ENCODE data around the gene SP2. TPM values are rescaled to one million over a fixed set of nuclear protein-coding genes. Genes with fewer than 3 reads are reported as not detected.
A peak's percentile ranks its signal among the peaks of the same experiment; 100 is the strongest.

SP2 gene
- total and polyA plus RNA-seq, 2 of the 13 experiments (the other 11 are each of a cell fraction or from before 2014, with no cell fraction given) = 1.4 to 4.8 TPM

- TF ChIP-seq AHR (CRISPR knock-in tag; IDR thresholded peaks at IDR 0.05) = peak; percentile 63; the same call in 1 of the 2 replicates
- 0 out of 2 replicates have a peak, but pooled peaks have one; percentile 18 for TF ChIP-seq ZFP1 (CRISPR knock-in tag; IDR thresholded peaks at IDR 0.05)
- peak; percentile 56 for TF ChIP-seq YY1 (IDR thresholded peaks at IDR 0.05; ENCODE audit: insufficient read depth, insufficient replicate concordance, low read depth, low read length)
- TF ChIP-seq ZNF263 (CRISPR knock-in tag; IDR thresholded peaks at IDR 0.05) = no peak; the same call in 1 of the 2 replicates
- peak; percentile 88 for TF ChIP-seq AGO2 (optimal IDR thresholded peaks at IDR 0.05; ENCODE audit: low read depth, low read length)
- TF ChIP-seq SAFB2 (CRISPR knock-in tag; IDR thresholded peaks at IDR 0.05; ENCODE audit: borderline replicate concordance, low read depth) = 0 out of 2 replicates have a peak, but pooled peaks have one; percentile 13
- TF ChIP-seq ZNF577 (CRISPR knock-in tag; IDR thresholded peaks at IDR 0.05; ENCODE audit: borderline replicate concordance, low read depth) = no peak
- TF ChIP-seq MED1 (CRISPR knock-in tag; IDR thresholded peaks at IDR 0.05) = peak; percentile 55; the same call in 1 of the 2 replicates
- peak; percentile 100 for TF ChIP-seq PBX2 (CRISPR knock-in tag; IDR thresholded peaks at IDR 0.05)
- TF ChIP-seq MIER2 (CRISPR knock-in tag; IDR thresholded peaks at IDR 0.05) = 0 out of 2 replicates have a peak, but pooled peaks have one; percentile 4
- TF ChIP-seq KMT2A (CRISPR knock-in tag; IDR thresholded peaks at IDR 0.05) = no peak
- no peak for TF ChIP-seq FUBP1 (CRISPR knock-in tag; IDR thresholded peaks at IDR 0.05; ENCODE audit: borderline replicate concordance)
- peak; percentile 99 for TF ChIP-seq THAP7 (CRISPR knock-in tag; IDR thresholded peaks at IDR 0.05)
- TF ChIP-seq TCF12 (IDR thresholded peaks at IDR 0.05) = no peak
- TF ChIP-seq TCF12 (CRISPR knock-in tag; IDR thresholded peaks at IDR 0.05) = 0 out of 2 replicates have a peak, but pooled peaks have one; percentile 28
- TF ChIP-seq ZNF691 (CRISPR knock-in tag; IDR thresholded peaks at IDR 0.05; ENCODE audit: borderline replicate concordance, low read depth) = 0 out of 2 replicates have a peak, but pooled peaks have one; percentile 2
- no peak; the same call in 1 of the 2 replicates for TF ChIP-seq FOSL1 (CRISPR knock-in tag; IDR thresholded peaks at IDR 0.05; ENCODE audit: borderline replicate concordance)
- 0 out of 2 replicates have a peak, but pooled peaks have one; percentile 47 for TF ChIP-seq MEIS2 (CRISPR knock-in tag; IDR thresholded peaks at IDR 0.05)
- TF ChIP-seq BORCS8-MEF2B (CRISPR knock-in tag; IDR thresholded peaks at IDR 0.05) = no peak
- TF ChIP-seq ZNF724P (CRISPR knock-in tag; IDR thresholded peaks at IDR 0.05; ENCODE audit: borderline replicate concordance) = no peak
- no peak for TF ChIP-seq ZNF121 (CRISPR knock-in tag; IDR thresholded peaks at IDR 0.05)
- peak; percentile 38; the same call in 1 of the 2 replicates for TF ChIP-seq MAX (IDR thresholded peaks at IDR 0.05)
- peak; percentile 38; the same call in 1 of the 2 replicates for TF ChIP-seq HOXA3 (CRISPR knock-in tag; IDR thresholded peaks at IDR 0.05)
Observed at GRCh38 chr17:47895856-47896671, at the start of gene SP2 (continued).

Data from HepG2 (cell line).